ENCODE data around the gene KRT38.

The KRT38 gene

GRCh38 chr17:41440531-41441033, at the start of gene KRT38:
Gene KRT38, minus strand, starts transcription at chr17:41440983. Its CDS starts 62 bp downstream, at chr17:41440921.
- FAIRE-seq = no peak
- TF ChIP-seq POLR2A (IDR thresholded peaks at IDR 0.05; ENCODE audit: low read depth, low read length) = no peak
- no peak for DNase-seq (ENCODE audit: insufficient read length, low spot score)

- FAIRE-seq (no peak), DNase-seq (ENCODE audit: insufficient read length, low spot score) (no peak)
- TF ChIP-seq POLR2A (IDR thresholded peaks at IDR 0.05; ENCODE audit: low read depth, low read length) = no peak
Measured at GRCh38 chr17:41489531-41489930, 48.7 kb upstream of the KRT38 start, which contains the start of gene KRT36. Gene KRT36, minus strand, starts transcription at chr17:41489910. Its CDS starts 46 bp downstream, at chr17:41489864.

- no peak for TF ChIP-seq POLR2A (IDR thresholded peaks at IDR 0.05; ENCODE audit: low read depth, low read length)
- DNase-seq (ENCODE audit: insufficient read length, low spot score) (no peak), FAIRE-seq (no peak)
Measured at GRCh38 chr17:41486809-41487530, 46.2 kb upstream of the KRT38 start.

GRCh38 chr17:41486316-41486715, 45.5 kb upstream of the KRT38 start:
- DNase-seq (ENCODE audit: insufficient read length, low spot score) (no peak), FAIRE-seq (no peak)
- TF ChIP-seq POLR2A (IDR thresholded peaks at IDR 0.05; ENCODE audit: low read depth, low read length) = no peak

GRCh38 chr17:41484920-41485904, 44.4 kb upstream of the KRT38 start:
- no peak for TF ChIP-seq POLR2A (IDR thresholded peaks at IDR 0.05; ENCODE audit: low read depth, low read length)
- FAIRE-seq (no peak), DNase-seq (ENCODE audit: insufficient read length, low spot score) (no peak)

GRCh38 chr17:41483991-41484826, 43.4 kb upstream of the KRT38 start:
- no peak for FAIRE-seq
- DNase-seq (ENCODE audit: insufficient read length, low spot score) = no peak

GRCh38 chr17:41483531-41483930, 42.7 kb upstream of the KRT38 start:
- no peak for DNase-seq (ENCODE audit: insufficient read length, low spot score)
- FAIRE-seq = no peak
- TF ChIP-seq POLR2A (IDR thresholded peaks at IDR 0.05; ENCODE audit: low read depth, low read length) = no peak

More at GRCh38 chr17:41483991-41484826, 43.4 kb upstream of the KRT38 start:
- TF ChIP-seq POLR2A (IDR thresholded peaks at IDR 0.05; ENCODE audit: low read depth, low read length) = no peak

- TF ChIP-seq POLR2A (IDR thresholded peaks at IDR 0.05; ENCODE audit: low read depth, low read length) = no peak
- FAIRE-seq (no peak), DNase-seq (ENCODE audit: insufficient read length, low spot score) (no peak)
Measured at GRCh38 chr17:41481036-41481435, 40.3 kb upstream of the KRT38 start, which contains the start of gene KRT35. Gene KRT35, minus strand, starts transcription at chr17:41481151. Its CDS starts 54 bp downstream, at chr17:41481097.

GRCh38 chr17:41480581-41480980, 39.8 kb upstream of the KRT38 start:
- DNase-seq (ENCODE audit: insufficient read length, low spot score) (no peak), FAIRE-seq (no peak)
- TF ChIP-seq POLR2A (IDR thresholded peaks at IDR 0.05; ENCODE audit: low read depth, low read length) = no peak

GRCh38 chr17:41480136-41480535, 39.4 kb upstream of the KRT38 start:
- TF ChIP-seq POLR2A (IDR thresholded peaks at IDR 0.05; ENCODE audit: low read depth, low read length) = no peak
- FAIRE-seq = no peak
- DNase-seq (ENCODE audit: insufficient read length, low spot score) = no peak

GRCh38 chr17:41478237-41478636, 37.5 kb upstream of the KRT38 start:
- DNase-seq (ENCODE audit: insufficient read length, low spot score) = no peak
- no peak for TF ChIP-seq POLR2A (IDR thresholded peaks at IDR 0.05; ENCODE audit: low read depth, low read length)
- FAIRE-seq = no peak

- TF ChIP-seq POLR2A (IDR thresholded peaks at IDR 0.05; ENCODE audit: low read depth, low read length) = no peak
- DNase-seq (ENCODE audit: insufficient read length, low spot score) = no peak
- FAIRE-seq = no peak
Measured at GRCh38 chr17:41476866-41477815, 36.4 kb upstream of the KRT38 start.

All from H54 (cell line).